CD4-positive, CD25-positive, alpha-beta regulatory T cell (primary cell): ENCODE measurements around the gene MUS81. TPM values are rescaled to one million over a fixed set of nuclear protein-coding genes. Genes with fewer than 3 reads are reported as not detected.

Source experiments
- ATAC-seq, 2 donors: fragments of 150-1000 bp; cut with Tn5 transposase; one replicate each; pipeline ENCODE4 v1.10.0; 2021; ENCODE audit warnings: low read depth in 2 of 2, moderate number of reproducible peaks in 2 of 2, moderate library complexity in 1 of 2
- DNase-seq, 3 donors: peaks; one replicate each; pipeline versions ENCODE4 v3.0.0 to v3.0.0-alpha.2; 2012 to 2022; ENCODE audit warnings: mixed read lengths in 1 of 3
- H3K27ac ChIP-seq: one replicate; pipeline ENCODE4 v1.7.0; 2013; ENCODE audit warnings: mild to moderate bottlenecking, low read length; ENCODE audit not compliant: insufficient read depth, poor library complexity, severe bottlenecking
- H3K27me3 ChIP-seq: one replicate; pipeline ENCODE4 v1.7.0; 2013; ENCODE audit warnings: low read length; ENCODE audit not compliant: control insufficient read depth, insufficient read depth
- H3K36me3 ChIP-seq: one replicate; pipeline ENCODE4 v1.7.0; 2013; ENCODE audit warnings: mild to moderate bottlenecking, low read length, moderate library complexity; ENCODE audit not compliant: control insufficient read depth, insufficient read depth
- H3K4me1 ChIP-seq: 2 replicates; pipeline ENCODE4 v1.7.0; 2013; ENCODE audit warnings: mild to moderate bottlenecking, low read length; ENCODE audit not compliant: insufficient read depth, control insufficient read depth, poor library complexity, severe bottlenecking
- H3K4me3 ChIP-seq: one replicate; pipeline ENCODE4 v1.7.0; 2013; ENCODE audit warnings: low read depth, mild to moderate bottlenecking, low read length, moderate library complexity
- H3K9me3 ChIP-seq, 2 experiments: 1 replicate in 1 of 2; 2 replicates in 1 of 2; pipeline ENCODE4 v1.7.0; 2013; ENCODE audit warnings: low read length in 2 of 2, mild to moderate bottlenecking in 1 of 2, moderate library complexity in 1 of 2; ENCODE audit not compliant: control insufficient read depth in 2 of 2
- H3K27ac Mint-ChIP-seq, 3 donors: one replicate each; pipeline ENCODE4 v1.8.0; 2020 to 2022; ENCODE audit warnings: mild to moderate bottlenecking in 3 of 3, mixed read lengths in 3 of 3, moderate library complexity in 2 of 3
- H3K27me3 Mint-ChIP-seq: one replicate; pipeline ENCODE4 v1.8.0; 2022; ENCODE audit warnings: mild to moderate bottlenecking, mixed read lengths
- H3K36me3 Mint-ChIP-seq: one replicate; pipeline ENCODE4 v1.8.0; 2020; ENCODE audit warnings: mixed read lengths
- H3K4me1 Mint-ChIP-seq, 4 donors: one replicate each; pipeline ENCODE4 v1.8.0; 2020 to 2022; ENCODE audit warnings: mixed read lengths in 4 of 4, mild to moderate bottlenecking in 1 of 4
- H3K4me3 Mint-ChIP-seq, 4 donors: one replicate each; pipeline ENCODE4 v1.8.0; 2020 to 2022; ENCODE audit warnings: mild to moderate bottlenecking in 4 of 4, mixed read lengths in 4 of 4, moderate library complexity in 3 of 4
- H3K9me3 Mint-ChIP-seq, 7 donors: one replicate each; pipeline ENCODE4 v1.8.0; 2020 to 2022; ENCODE audit warnings: mixed read lengths in 7 of 7, mild to moderate bottlenecking in 3 of 7, moderate library complexity in 2 of 7
- polyA plus RNA-seq, 4 donors: library from polyadenylated mRNA; unstranded; fragments of 300-500 nt; fragmentation: Illumina TruSeq; gene quantifications; one replicate each; pipeline ENCODE4 v1.2.3, GENCODE V29; 2021
- total RNA-seq: library from RNA; stranded (reverse); gene quantifications from one replicate; pipeline ENCODE4 v1.2.3, GENCODE V29; 2022

The MUS81 gene
- total and polyA plus RNA-seq, 5 donors from 2014 or later: 22.7 to 51.1 (median 24.0) TPM

DNA sequence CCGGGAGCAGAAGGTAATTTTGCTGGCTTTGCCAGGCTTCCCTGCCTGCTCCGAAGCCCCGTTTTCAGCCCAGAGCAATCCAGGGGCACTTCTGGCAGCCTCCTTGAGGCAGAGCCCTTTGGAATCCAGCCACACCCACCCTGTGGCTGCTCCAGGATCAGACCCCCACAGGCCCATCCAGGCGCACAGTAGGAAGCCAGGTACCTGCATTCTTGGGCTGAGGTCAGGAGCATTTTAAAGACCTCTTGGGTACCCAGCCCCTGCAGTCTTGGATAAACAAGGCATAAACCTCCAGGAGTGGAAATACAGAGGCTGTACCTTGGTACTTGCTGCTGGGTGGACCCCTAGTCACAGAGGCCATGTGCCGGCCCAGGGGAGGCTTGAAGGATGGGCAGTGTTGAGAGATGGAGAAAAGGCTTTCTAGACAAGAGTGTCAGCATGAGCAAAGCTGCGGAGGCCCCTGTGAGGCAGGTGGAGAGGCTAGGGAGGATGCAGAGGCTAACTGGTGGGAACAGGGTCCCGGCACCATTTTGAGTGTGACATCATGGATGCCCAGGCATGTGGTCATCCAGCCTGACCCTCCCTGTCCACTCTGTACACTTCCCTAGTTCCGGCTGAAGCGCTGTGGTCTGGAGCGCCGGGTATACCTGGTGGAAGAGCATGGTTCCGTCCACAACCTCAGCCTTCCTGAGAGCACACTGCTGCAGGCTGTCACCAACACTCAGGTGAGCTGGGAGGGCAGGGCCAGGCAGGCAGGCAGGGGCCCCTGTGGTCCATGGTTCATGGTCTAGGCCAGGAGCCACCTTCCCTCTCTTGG, 3.9 kb downstream of the MUS81 start:
- DNase-seq (no peak), ATAC-seq (no peak)
- Mint-ChIP-seq H3K27me3 (no peaks in the 10 kb centered on the region), H3K27ac (no peak overlapping the region), H3K36me3 (peaks cover 8% of the 10 kb centered on the region), H3K4me1 (peaks cover 0 to 22% (median 14%) of the 10 kb centered on the region in 4 donors), H3K9me3 (no peaks in the 10 kb centered on the region), H3K4me3 (no peak overlapping the region)
- Histone ChIP-seq H3K27ac (no peak overlapping the region), H3K9me3 (no peaks in the 10 kb centered on the region), H3K27me3 (no peaks in the 10 kb centered on the region), H3K4me3 (no peak overlapping the region), H3K4me1 (peaks cover 31% of the 10 kb centered on the region), H3K36me3 (peaks cover 41% of the 10 kb centered on the region)

- DNase-seq (no peak), ATAC-seq (no peak)
- no peak overlapping the region for H3K27ac Mint-ChIP-seq
These were observed 4.7 kb downstream of the MUS81 start for GRCh38 chr11:65864706-65865471.

GRCh38 chr11:65865550-65866172, 5.4 kb downstream of the MUS81 start:
- no peak for DNase-seq
- peaks cover 41% of the 10 kb centered on the region for H3K36me3 ChIP-seq
- H3K27me3 Mint-ChIP-seq: no peaks in the 10 kb centered on the region
- no peak overlapping the region for H3K27ac ChIP-seq
- no peak overlapping the region for H3K4me3 ChIP-seq
- H3K9me3 Mint-ChIP-seq: no peaks in the 10 kb centered on the region
- no peaks in the 10 kb centered on the region for H3K27me3 ChIP-seq
- ATAC-seq: no peak
- peak overlapping the region in 1 of 4 donors; percentile 27 for H3K4me3 Mint-ChIP-seq
- H3K27ac Mint-ChIP-seq: peak overlapping the region in 1 of 3 donors; percentile 42
- no peaks in the 10 kb centered on the region for H3K9me3 ChIP-seq
- H3K4me1 ChIP-seq: peaks cover 19% of the 10 kb centered on the region
- peaks cover 0 to 15% (median 8%) of the 10 kb centered on the region in 4 donors for H3K4me1 Mint-ChIP-seq
- peaks cover 8% of the 10 kb centered on the region for H3K36me3 Mint-ChIP-seq

More at GRCh38 chr11:65864706-65865471, 4.7 kb downstream of the MUS81 start:
- Histone ChIP-seq H3K4me1 (peaks cover 23% of the 10 kb centered on the region), H3K9me3 (no peaks in the 10 kb centered on the region), H3K27ac (no peak overlapping the region), H3K4me3 (no peak overlapping the region), H3K36me3 (peaks cover 41% of the 10 kb centered on the region), H3K27me3 (no peaks in the 10 kb centered on the region)
- Mint-ChIP-seq H3K36me3 (peaks cover 8% of the 10 kb centered on the region), H3K27me3 (no peaks in the 10 kb centered on the region), H3K4me3 (no peak overlapping the region), H3K9me3 (no peaks in the 10 kb centered on the region), H3K4me1 (peaks cover 0 to 17% (median 11%) of the 10 kb centered on the region in 4 donors)

- no peak overlapping the region for H3K4me3 ChIP-seq
- H3K27me3 ChIP-seq: no peaks in the 10 kb centered on the region
- ATAC-seq (no peak), DNase-seq (no peak)
- Mint-ChIP-seq H3K27ac (no peak overlapping the region), H3K9me3 (no peaks in the 10 kb centered on the region), H3K4me1 (peaks cover 0 to 13% (median 5%) of the 10 kb centered on the region in 4 donors), H3K4me3 (peak overlapping the region in 2 of 4 donors; percentile 65 to 69), H3K36me3 (peaks cover 8% of the 10 kb centered on the region), H3K27me3 (peaks cover under 1% of the 10 kb centered on the region)
- H3K36me3 ChIP-seq: peaks cover 41% of the 10 kb centered on the region
- no peak overlapping the region for H3K27ac ChIP-seq
- H3K4me1 ChIP-seq: peaks cover 9% of the 10 kb centered on the region
- H3K9me3 ChIP-seq: no peaks in the 10 kb centered on the region
These were observed 6.5 kb downstream of the MUS81 start for GRCh38 chr11:65866509-65867283.

GRCh38 chr11:65867284-65868071, 7.2 kb downstream of the MUS81 start:
- Mint-ChIP-seq H3K27ac (no peak overlapping the region), H3K4me3 (peak overlapping the region in 2 of 4 donors; percentile 65 to 69), H3K36me3 (peaks cover 7% of the 10 kb centered on the region), H3K9me3 (no peaks in the 10 kb centered on the region), H3K4me1 (peaks cover 0 to 14% (median 5%) of the 10 kb centered on the region in 4 donors), H3K27me3 (peaks cover 6% of the 10 kb centered on the region)
- DNase-seq (no peak), ATAC-seq (no peak)
- H3K36me3 ChIP-seq: peaks cover 36% of the 10 kb centered on the region
- no peak overlapping the region for H3K27ac ChIP-seq
- peaks cover 5% of the 10 kb centered on the region for H3K4me1 ChIP-seq
- no peaks in the 10 kb centered on the region for H3K27me3 ChIP-seq
- H3K4me3 ChIP-seq: no peak overlapping the region
- H3K9me3 ChIP-seq: no peaks in the 10 kb centered on the region

GRCh38 chr11:65868076-65868667, 7.9 kb downstream of the MUS81 start:
- H3K4me1 ChIP-seq: peaks cover 8% of the 10 kb centered on the region
- no peak overlapping the region for H3K27ac Mint-ChIP-seq
- peaks cover 0 to 14% (median 6%) of the 10 kb centered on the region in 4 donors for H3K4me1 Mint-ChIP-seq
- ATAC-seq (peak in 1 of 2 donors; percentile 54), DNase-seq (peak in 1 of 3 donors; percentile 39)
- no peak overlapping the region for H3K27ac ChIP-seq
- no peak overlapping the region for H3K4me3 ChIP-seq
- peaks cover 29% of the 10 kb centered on the region for H3K36me3 ChIP-seq
- H3K4me3 Mint-ChIP-seq: peak overlapping the region in 1 of 4 donors; percentile 69
- peaks cover 7% of the 10 kb centered on the region for H3K27me3 Mint-ChIP-seq
- no peaks in the 10 kb centered on the region for H3K9me3 Mint-ChIP-seq
- H3K36me3 Mint-ChIP-seq: peaks cover 3% of the 10 kb centered on the region
- no peaks in the 10 kb centered on the region for H3K9me3 ChIP-seq
- H3K27me3 ChIP-seq: no peaks in the 10 kb centered on the region
